ACC112 (cell line): ENCODE measurements around the gene GABRG2.
"Not testable (repeated sequence)": the region's sequence is repeated elsewhere in the genome, so short reads cannot be mapped to it uniquely, and the experiment has no call there.

Source experiments
- H2AFZ ChIP-seq: fragments of 200-600 bp; sonication (generic); one replicate; pipeline ENCODE4 v1.6.0; 2017; ENCODE audit warnings: antibody characterized with exemption, low read length; ENCODE audit not compliant: unreplicated experiment
- H3K27ac ChIP-seq: fragments of 200-600 bp; sonication (generic); 2 replicates; pipeline ENCODE4 v1.5.1; 2014; ENCODE audit warnings: low read depth, mild to moderate bottlenecking, antibody characterized with exemption, low read length, moderate library complexity
- H3K27me3 ChIP-seq: fragments of 200-600 bp; sonication (generic); 2 replicates; pipeline ENCODE4 v1.6.1; 2014; ENCODE audit warnings: mild to moderate bottlenecking, antibody characterized with exemption, low read length, moderate library complexity, mixed read lengths; ENCODE audit not compliant: insufficient read depth
- H3K36me3 ChIP-seq: fragments of 200-600 bp; sonication (generic); 2 replicates; pipeline ENCODE4 v1.6.1; 2016; ENCODE audit warnings: mild to moderate bottlenecking, antibody characterized with exemption, low read length, moderate library complexity, mixed read lengths; ENCODE audit not compliant: insufficient read depth
- H3K4me1 ChIP-seq: fragments of 200-600 bp; sonication (generic); one replicate; pipeline ENCODE4 v1.6.1; 2016; ENCODE audit warnings: low read length, mixed read lengths; ENCODE audit not compliant: insufficient read depth, unreplicated experiment, control insufficient read depth
- H3K4me3 ChIP-seq: fragments of 200-600 bp; sonication (generic); 2 replicates; pipeline ENCODE4 v1.5.1; 2014; ENCODE audit warnings: mild to moderate bottlenecking, low read depth, low read length
- H3K79me2 ChIP-seq: fragments of 200-600 bp; sonication (generic); one replicate; pipeline ENCODE4 v1.6.0; 2016; ENCODE audit warnings: low read length; ENCODE audit not compliant: control insufficient read depth, unreplicated experiment, insufficient read depth

The GABRG2 gene

GRCh38 chr5:162067655-162068411 is at the start of gene GABRG2:
TSS of gene GABRG2 (plus strand) at chr5:162067773. CDS start at chr5:162068000, 227 bp downstream.
- H3K79me2 ChIP-seq, result no peaks in the 10 kb centered on the region
- H2AFZ ChIP-seq, result no peak within 1 kb of the TSS
- no peaks in the 10 kb centered on the region for H3K36me3 ChIP-seq
- no peak within 1 kb of the TSS for H3K4me3 ChIP-seq
- H3K27ac ChIP-seq, result no peak within 1 kb of the TSS
- H3K27me3 ChIP-seq, result no peaks in the 10 kb centered on the region
- no peaks in the 10 kb centered on the region for H3K4me1 ChIP-seq

DNA sequence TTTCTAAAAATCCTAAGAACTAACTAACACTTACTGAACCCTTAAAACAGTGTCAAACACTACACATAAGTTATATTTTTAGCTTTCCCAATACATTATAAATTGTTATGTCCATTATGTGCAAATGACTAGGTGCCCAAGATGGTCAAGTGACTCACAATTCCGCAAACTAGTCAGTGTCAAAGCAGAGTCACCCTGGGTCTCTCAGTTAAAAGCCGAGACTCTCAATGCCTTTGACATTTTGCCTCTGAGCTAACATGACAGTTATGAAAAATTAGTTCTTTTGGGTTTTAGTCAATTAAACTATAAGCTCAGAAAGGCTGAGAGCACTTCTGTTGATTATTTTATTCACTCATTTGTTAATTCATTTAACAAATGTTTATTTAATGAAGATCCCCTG is 42.3 kb upstream of the GABRG2 start:
- Histone ChIP-seq H3K27ac (no peak overlapping the region), H3K27me3 (no peaks in the 10 kb centered on the region), H3K79me2 (no peaks in the 10 kb centered on the region), H3K4me3 (no peak overlapping the region), H3K36me3 (no peaks in the 10 kb centered on the region), H3K4me1 (no peaks in the 10 kb centered on the region), H2AFZ (no peak overlapping the region)

GRCh38 chr5:162026803-162027202 is 40.8 kb upstream of the GABRG2 start:
- Histone ChIP-seq H3K27me3 (no peaks in the 10 kb centered on the region), H3K4me3 (no peak overlapping the region), H3K27ac (no peak overlapping the region), H3K79me2 (no peaks in the 10 kb centered on the region), H3K4me1 (no peaks in the 10 kb centered on the region), H2AFZ (no peak overlapping the region), H3K36me3 (no peaks in the 10 kb centered on the region)

DNA sequence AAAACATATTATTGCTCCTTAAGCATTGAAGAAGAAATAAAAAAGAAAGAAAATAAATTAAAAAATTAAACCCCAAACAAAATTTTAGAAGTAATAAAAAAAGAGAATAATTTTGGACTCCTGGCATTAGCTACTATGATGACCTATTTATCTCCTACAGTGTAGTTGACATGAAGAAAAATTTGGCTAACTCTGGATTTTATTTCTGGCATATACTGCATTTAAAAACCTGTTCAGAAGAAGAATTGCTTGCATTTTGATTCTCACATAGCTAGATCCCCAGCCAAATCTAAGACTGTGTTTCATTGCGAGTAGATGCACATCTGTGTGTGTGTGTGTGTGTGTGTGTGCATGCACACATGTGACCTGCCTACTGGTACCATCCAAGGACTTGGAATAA is 30.1 kb upstream of the GABRG2 start:
- no peaks in the 10 kb centered on the region for H3K4me1 ChIP-seq

GRCh38 chr5:162047279-162047678 is 20.3 kb upstream of the GABRG2 start:
- no peak overlapping the region for H3K4me3 ChIP-seq
- H3K36me3 ChIP-seq, result no peaks in the 10 kb centered on the region
- no peak overlapping the region for H3K27ac ChIP-seq
- no peaks in the 10 kb centered on the region for H3K27me3 ChIP-seq
- H2AFZ ChIP-seq, result no peak overlapping the region
- H3K79me2 ChIP-seq, result no peaks in the 10 kb centered on the region
- H3K4me1 ChIP-seq, result no peaks in the 10 kb centered on the region

More for the DNA sequence above, 30.1 kb upstream of the GABRG2 start:
- Histone ChIP-seq H3K79me2 (no peaks in the 10 kb centered on the region), H3K36me3 (no peaks in the 10 kb centered on the region), H3K4me3 (no peak overlapping the region), H3K27ac (no peak overlapping the region), H2AFZ (no peak overlapping the region), H3K27me3 (no peaks in the 10 kb centered on the region)

DNA sequence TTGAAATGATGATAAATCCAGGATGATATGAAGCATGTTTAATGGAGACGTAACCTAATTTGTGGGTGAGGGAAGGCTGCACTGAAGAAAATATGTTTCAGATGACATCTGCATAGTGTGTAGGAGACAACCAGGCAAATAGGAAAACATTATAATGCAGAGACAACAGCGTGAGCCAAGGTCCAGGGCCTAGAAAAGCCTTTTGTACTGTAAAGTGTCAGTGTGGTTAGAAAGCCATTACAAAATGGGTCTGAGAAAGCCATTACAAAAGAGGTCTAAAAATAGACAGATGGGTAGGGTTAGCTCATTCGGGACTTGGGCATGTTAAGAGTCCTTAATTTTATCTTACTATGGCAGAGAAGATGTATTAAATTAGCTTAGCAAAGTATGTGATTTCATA is 14.9 kb upstream of the GABRG2 start:
- no peak overlapping the region for H3K27ac ChIP-seq

DNA sequence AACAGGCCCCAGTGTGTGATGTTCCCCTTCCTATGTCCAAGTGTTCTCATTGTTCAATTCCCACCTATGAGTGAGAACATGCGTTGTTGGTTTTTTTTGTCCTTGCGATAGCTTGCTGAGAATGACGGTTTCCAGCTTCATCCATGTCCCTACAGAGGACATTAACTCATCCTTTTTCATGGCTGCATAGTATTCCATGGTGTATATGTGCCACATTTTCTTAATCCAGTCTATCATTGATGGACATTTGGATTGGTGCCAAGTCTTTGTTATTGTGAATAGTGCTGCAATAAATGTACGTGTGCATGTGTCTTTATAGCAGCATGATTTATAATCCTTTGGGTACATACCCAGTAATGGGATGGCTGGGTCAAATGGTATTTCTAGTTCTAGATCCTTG is 12.5 kb upstream of the GABRG2 start:
- not testable (repeated sequence) for H3K4me3 ChIP-seq, H3K4me1 ChIP-seq, H3K27me3 ChIP-seq, H3K27ac ChIP-seq, H3K36me3 ChIP-seq, H2AFZ ChIP-seq, H3K79me2 ChIP-seq

More for the DNA sequence above, 14.9 kb upstream of the GABRG2 start:
- H3K36me3 ChIP-seq, result no peaks in the 10 kb centered on the region
- no peak overlapping the region for H2AFZ ChIP-seq
- H3K79me2 ChIP-seq, result no peaks in the 10 kb centered on the region
- no peaks in the 10 kb centered on the region for H3K4me1 ChIP-seq
- H3K27me3 ChIP-seq, result no peaks in the 10 kb centered on the region
- no peak overlapping the region for H3K4me3 ChIP-seq

GRCh38 chr5:162067162-162067561 is 411 bp upstream of the GABRG2 start:
- H3K36me3 ChIP-seq, result no peaks in the 10 kb centered on the region
- no peak overlapping the region for H3K4me3 ChIP-seq
- no peak overlapping the region for H3K27ac ChIP-seq
- no peaks in the 10 kb centered on the region for H3K27me3 ChIP-seq
- H3K79me2 ChIP-seq, result no peaks in the 10 kb centered on the region
- H2AFZ ChIP-seq, result no peak overlapping the region
- no peaks in the 10 kb centered on the region for H3K4me1 ChIP-seq

- H3K4me3 ChIP-seq, result no peak overlapping the region
- H3K4me1 ChIP-seq, result no peaks in the 10 kb centered on the region
- H3K27me3 ChIP-seq, result no peaks in the 10 kb centered on the region
- no peak overlapping the region for H3K27ac ChIP-seq
- no peaks in the 10 kb centered on the region for H3K79me2 ChIP-seq
- no peak overlapping the region for H2AFZ ChIP-seq
- H3K36me3 ChIP-seq, result no peaks in the 10 kb centered on the region
Observed at GRCh38 chr5:162068412-162068811, 839 bp downstream of the GABRG2 start.

DNA sequence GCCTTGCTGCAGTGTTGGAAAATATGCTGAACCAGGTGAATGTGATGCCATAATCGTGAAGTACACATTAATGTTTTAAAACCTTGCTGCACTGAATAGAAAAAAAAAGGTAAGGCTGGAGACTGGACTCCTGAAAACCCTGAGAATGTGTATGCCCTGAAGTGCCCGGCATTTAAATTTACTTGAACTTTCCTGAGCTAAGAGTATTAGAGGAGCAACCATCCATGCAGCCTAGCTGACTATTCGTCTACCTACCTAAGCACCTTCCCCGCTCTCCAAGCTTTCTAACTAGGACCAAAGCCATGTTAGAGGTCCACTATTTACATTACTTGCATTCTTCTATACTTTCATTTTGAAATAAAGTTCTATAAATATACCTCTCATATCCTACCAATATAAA is 1.4 kb downstream of the GABRG2 start:
- Histone ChIP-seq H3K27ac (no peak overlapping the region), H3K36me3 (no peaks in the 10 kb centered on the region), H3K4me3 (no peak overlapping the region), H3K79me2 (no peaks in the 10 kb centered on the region), H2AFZ (no peak overlapping the region), H3K4me1 (no peaks in the 10 kb centered on the region), H3K27me3 (no peaks in the 10 kb centered on the region)

DNA sequence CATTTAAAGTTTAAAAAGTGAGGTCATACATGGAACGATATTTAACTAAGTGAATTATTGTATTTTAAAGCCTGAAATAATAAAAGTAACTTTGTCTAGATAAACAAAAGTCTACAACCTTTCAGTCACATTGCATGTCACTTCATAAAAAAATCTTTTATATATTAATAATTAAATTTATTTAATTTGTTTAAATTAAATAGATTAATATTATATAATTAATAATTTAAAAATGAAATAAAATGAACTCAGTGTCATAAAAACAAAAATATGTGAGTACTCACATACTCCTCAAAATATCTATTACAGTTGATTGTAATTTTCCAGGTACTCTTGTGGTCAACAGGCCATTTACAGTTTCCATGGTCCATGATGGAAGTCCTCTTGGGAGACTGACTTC is 11.2 kb downstream of the GABRG2 start:
- no peak overlapping the region for H2AFZ ChIP-seq
- no peaks in the 10 kb centered on the region for H3K27me3 ChIP-seq
- H3K79me2 ChIP-seq, result no peaks in the 10 kb centered on the region
- H3K4me1 ChIP-seq, result no peaks in the 10 kb centered on the region
- H3K36me3 ChIP-seq, result no peaks in the 10 kb centered on the region
- H3K4me3 ChIP-seq, result no peak overlapping the region
- H3K27ac ChIP-seq, result no peak overlapping the region
